NCI-H82 (cell line): ENCODE measurements around the gene CPAMD8.
"Not testable (repeated sequence)": the region's sequence is repeated elsewhere in the genome, so short reads cannot be mapped to it uniquely, and the experiment has no call there.

Experiments
- DNase-seq: peaks from one replicate; lab custom pipeline; 2025; lab: John Stamatoyannopoulos, UW

CPAMD8 gene

DNA sequence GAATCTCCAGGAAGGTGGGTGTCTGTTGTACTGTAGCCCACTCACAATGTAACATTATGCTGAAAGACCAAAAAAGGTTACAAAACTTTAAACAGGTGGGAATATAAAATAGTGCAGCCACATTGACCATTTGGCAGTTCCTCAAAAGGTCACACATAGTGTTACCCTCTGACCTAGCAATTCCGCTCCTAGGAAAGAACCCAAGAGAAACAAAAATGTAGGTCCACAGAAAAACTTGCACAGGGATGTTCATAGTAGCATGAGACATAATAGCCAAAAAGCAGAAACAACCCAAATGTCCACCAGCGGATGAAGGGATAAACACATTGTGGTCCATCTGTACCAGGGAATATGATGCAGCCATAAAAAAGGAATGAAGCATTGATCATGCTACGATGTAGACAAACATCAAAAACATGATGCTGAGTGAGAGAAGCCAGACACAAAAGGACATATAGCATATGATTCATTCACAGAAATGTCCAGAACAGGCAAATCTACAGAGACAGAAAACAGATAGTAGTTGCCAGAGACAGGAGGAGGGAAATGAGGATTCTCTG, 27.9 kb downstream of the CPAMD8 start:
- DNase-seq, result no peak

- DNase-seq, result not testable (repeated sequence)
Measured at GRCh38 chr19:16996838-16997490, 29.6 kb downstream of the CPAMD8 start.

- no peak for DNase-seq
Measured at GRCh38 chr19:16988661-16989060, 37.9 kb downstream of the CPAMD8 start.

DNA sequence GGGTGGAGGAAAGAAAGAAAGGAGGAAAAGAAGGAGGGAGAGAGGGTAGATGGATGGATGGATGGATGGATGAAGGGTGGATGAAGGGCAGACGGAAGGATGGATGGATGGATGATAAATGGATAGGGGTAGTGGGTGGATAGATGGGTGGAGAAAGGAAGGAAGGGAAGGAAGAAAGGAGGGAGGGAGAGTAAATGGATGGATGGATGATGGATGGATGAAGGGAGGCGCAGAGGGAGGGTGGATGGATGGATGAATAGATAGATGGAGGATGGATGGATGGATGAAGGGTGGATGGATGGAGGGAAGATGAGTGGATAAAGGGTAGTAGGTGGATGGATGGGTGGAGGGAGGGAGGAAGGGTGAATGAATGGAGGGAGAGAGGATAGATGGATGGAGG, 41.2 kb downstream of the CPAMD8 start:
- DNase-seq, result no peak

DNA sequence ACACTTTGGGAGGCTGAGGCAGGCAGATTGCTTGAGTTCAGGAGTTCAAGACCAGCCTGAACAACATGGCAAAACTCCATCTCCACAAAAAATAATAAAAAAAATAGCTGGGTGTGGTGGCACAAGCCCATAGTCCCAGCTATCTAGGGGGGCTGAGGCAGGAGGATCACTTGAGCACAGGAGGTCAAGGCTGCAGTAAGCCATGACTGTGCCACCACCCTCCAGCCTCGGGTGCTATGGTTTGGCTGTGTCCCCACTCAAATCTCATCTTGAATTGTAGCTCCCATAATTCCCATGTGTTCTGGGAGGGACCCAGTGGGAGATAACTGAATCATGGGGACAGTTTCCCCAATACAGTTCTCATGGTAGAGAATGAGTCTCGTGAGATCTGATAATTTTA, 44.0 kb downstream of the CPAMD8 start:
- not testable (repeated sequence) for DNase-seq

GRCh38 chr19:16978839-16979802, 47.5 kb downstream of the CPAMD8 start:
- DNase-seq, result no peak

- DNase-seq, result no peak
Measured at GRCh38 chr19:16978156-16978555, 48.5 kb downstream of the CPAMD8 start.

DNA sequence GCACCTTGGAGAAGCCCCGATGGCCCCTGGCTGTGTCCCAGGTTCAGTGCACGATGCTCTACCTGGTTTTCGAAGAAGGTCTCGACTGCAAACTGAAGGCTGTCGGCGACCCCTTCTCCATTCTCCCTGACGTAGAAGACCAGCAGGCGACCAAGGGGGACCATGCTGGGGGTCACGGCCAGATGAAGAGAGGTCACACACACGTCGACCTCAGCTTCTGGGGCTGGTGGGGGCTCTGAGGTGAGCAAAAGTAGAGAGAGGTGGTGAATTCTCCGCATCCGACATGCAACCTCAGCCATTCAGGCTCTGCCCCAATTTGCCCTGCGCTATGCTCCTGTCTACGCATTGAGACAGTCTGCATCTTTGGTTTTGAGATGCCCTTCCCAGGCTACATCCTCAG, 49.3 kb downstream of the CPAMD8 start:
- no peak for DNase-seq

DNA sequence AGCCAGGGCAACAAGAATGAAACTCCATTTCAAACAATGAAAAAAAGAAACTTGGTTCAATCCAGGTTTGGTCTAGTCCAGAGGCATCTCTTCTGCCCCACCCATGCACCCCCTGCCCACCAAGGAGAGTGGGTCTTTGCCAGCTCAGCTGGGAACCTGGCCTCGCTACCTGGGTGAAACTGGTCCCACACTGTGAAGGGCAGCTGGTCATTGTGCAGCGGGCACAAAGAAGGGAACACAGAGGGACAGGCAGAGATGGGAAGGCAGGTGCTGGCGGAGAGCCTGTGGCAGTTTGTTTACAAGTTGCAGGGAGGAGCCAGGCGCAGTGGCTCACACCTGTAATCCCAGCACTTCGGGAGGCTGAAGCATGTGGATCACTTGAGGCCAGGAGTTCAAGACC, 50.2 kb downstream of the CPAMD8 start:
- DNase-seq, result no peak

DNA sequence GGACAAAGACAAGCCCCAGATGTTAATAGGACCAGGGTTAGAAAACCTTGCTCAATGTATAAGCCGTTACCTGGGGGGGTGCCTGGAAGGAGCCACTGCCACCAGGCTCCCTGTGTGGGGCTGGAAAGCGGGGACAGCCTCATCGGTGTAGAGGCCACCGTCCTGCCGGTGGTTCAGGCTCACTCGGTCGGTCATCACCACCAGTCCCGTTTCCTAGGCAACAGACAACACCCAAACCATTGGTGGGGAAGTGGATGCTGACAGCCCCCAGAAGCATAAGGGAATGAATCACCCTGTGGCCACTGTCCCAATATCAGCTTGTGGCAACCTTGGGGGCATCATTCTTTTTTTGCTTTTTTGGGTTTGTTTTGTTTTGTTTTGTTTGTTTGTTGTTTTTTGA, 55.8 kb downstream of the CPAMD8 start:
- DNase-seq, result no peak

DNA sequence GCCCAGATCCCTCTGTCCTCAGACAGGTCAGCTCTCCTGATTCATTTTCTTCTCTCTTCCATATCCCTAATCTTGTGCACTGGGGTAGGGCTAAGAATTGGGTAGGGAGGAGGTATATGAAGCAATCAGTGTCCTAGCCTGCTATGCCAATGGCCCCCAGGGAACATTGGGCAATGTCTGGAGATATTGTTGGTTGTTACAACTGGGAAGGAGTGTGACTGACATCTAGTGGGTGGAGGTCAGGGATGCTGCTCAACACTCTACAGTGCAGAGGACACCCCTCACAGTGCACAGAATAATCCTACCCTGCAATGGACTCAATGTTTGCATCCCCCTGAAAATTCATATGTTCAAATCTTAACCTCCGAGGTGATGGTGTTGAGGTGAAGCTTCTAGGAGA, 57.5 kb downstream of the CPAMD8 start:
- peak; percentile 65 for DNase-seq

- DNase-seq, result peak; percentile 81
Measured at GRCh38 chr19:16960996-16961822, 65.4 kb downstream of the CPAMD8 start.

- not testable (repeated sequence) for DNase-seq
Measured at GRCh38 chr19:16958277-16958676, 68.3 kb downstream of the CPAMD8 start.

- DNase-seq, result no peak
Measured at GRCh38 chr19:16957855-16958254, 68.8 kb downstream of the CPAMD8 start.

- DNase-seq, result no peak
Measured at GRCh38 chr19:16957151-16957701, 69.4 kb downstream of the CPAMD8 start.

DNA sequence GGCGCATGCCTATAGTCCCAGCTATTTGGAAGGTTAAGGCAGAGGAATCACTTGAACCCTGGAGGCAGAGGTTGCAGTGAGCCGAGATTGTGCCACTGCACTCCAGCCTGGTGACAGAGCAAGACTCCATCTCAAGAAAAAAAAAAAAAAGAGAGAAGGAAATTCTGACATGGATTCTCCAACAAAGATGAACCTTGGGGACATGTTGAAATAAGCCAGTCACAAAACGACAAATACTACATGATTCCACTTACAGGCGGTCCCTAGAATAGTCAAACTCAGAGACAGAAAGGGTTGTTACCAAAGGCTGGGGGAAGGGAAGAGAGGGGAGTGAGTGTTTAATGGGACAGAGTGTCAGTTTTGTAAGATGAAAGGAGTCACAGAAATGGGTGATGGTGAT, 71.4 kb downstream of the CPAMD8 start:
- DNase-seq, result no peak

DNA sequence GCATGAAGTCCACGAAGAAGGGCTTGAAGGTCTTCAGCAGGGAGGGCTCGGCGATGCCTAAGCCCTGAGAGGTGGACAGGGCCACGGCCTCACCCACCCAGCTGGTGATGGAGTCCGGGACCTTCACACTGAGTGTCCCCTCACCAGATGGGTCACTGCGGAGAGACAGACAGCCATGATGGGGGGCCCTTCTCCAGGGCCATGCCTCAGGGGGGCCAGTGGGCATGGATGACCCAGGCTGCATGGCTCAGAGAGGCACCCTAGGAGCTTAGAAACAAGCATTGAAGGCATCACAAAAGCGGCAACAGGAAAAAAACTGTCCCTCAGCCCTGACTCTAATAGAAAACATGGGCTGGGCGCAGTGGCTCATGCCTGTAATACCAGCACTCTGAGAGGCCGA, 74.6 kb downstream of the CPAMD8 start:
- no peak for DNase-seq

GRCh38 chr19:16951529-16951928, 75.1 kb downstream of the CPAMD8 start:
- no peak for DNase-seq

- DNase-seq, result no peak
Measured at GRCh38 chr19:16949496-16950023, 77.0 kb downstream of the CPAMD8 start.

DNA sequence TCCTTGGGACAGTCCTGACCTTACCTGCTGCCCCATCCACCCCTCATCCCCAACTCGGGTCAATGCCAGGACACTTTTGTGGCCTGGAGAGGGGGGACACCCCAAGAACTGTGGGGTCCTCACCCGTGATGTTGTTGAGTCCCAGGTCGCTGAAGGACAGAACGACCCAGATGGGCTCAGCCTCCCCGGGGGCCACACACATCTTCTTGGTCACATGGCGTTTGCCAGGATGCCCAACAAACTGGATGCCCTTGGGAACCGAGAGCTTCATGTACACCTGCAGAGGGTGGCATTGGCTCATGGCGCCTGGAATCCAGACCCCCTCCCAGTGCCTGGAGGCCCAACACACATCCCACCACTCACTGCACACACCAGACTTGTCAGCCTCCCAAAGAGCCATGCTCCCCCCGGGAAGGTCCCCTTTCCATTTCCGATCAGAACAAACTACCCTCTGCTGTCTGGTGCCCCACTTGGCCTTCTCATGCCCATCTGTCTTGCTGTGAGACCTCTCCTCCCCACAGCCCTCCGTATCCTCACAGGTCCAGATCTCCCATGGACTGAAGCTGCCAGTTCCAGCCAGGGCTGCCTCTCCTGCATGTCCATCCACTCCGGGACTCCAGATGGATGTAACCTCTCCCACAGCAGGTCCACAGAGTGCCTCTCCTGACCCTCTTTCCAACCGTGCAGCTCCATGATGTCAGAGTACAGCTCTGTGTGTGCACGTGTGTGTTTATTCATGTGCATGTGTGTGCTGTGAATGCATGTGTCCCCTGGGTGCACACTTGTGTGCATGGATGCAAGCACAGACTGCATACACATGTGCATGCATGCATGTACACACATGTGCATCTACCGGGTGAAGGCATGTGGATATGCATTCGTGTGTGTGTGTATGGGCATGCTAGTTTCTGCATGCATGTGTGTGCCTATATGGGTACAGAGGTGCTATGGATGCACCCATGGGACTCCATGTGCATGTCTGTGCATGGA, 79.4 kb downstream of the CPAMD8 start:
- DNase-seq, result no peak
